Measurements from ENCODE around the gene LRP3.

- TF ChIP-seq GATA2 (IDR thresholded peaks at IDR 0.05; ENCODE audit: low read depth, low read length), result no peak
- TF ChIP-seq GATA3 (IDR thresholded peaks at IDR 0.05; ENCODE audit: low read depth, low read length), result no peak
These were observed 31.4 kb downstream of the LRP3 start, which contains the start of gene SLC7A10 for GRCh38 chr19:33225458-33225926.

Measured in SH-SY5Y (cell line).